H9 (cell line): ENCODE data around the gene FPR2. TPM values are rescaled to one million over a fixed set of nuclear protein-coding genes. Genes with fewer than 3 reads are reported as not detected.

Experiments used
- DNase-seq: peaks from one replicate; pipeline ENCODE4 v3.0.0-alpha.2; 2017
- H2AFZ ChIP-seq: one replicate; pipeline ENCODE4 v1.6.1; 2013; ENCODE audit warnings: mild to moderate bottlenecking, low read length, control low read depth, moderate library complexity
- H2AK5ac ChIP-seq: 2 replicates; pipeline ENCODE4 v1.6.1; 2013; ENCODE audit warnings: low read length, control low read depth, mixed read lengths; ENCODE audit not compliant: insufficient read length
- H2BK120ac ChIP-seq: one replicate; pipeline ENCODE4 v1.6.1; 2013; ENCODE audit warnings: low read depth, mild to moderate bottlenecking, low read length, control low read depth, inconsistent platforms; ENCODE audit not compliant: poor library complexity, severe bottlenecking
- H2BK12ac ChIP-seq: 2 replicates; pipeline ENCODE4 v1.6.1; 2013; ENCODE audit warnings: low read length, control low read depth, mixed read lengths, low read depth; ENCODE audit not compliant: insufficient read length
- H2BK15ac ChIP-seq: 2 replicates; pipeline ENCODE4 v1.6.1; 2013; ENCODE audit warnings: low read depth, low read length, control low read depth
- H2BK20ac ChIP-seq: one replicate; pipeline ENCODE4 v1.6.1; 2013; ENCODE audit warnings: low read depth, mild to moderate bottlenecking, low read length, control low read depth, inconsistent platforms; ENCODE audit not compliant: poor library complexity, severe bottlenecking
- H2BK5ac ChIP-seq: 2 replicates; pipeline ENCODE4 v1.6.1; 2013; ENCODE audit warnings: low read length, control low read depth, mixed read lengths; ENCODE audit not compliant: insufficient read length
- H3K14ac ChIP-seq: 2 replicates; pipeline ENCODE4 v1.6.1; 2013; ENCODE audit warnings: low read length, control low read depth; ENCODE audit not compliant: insufficient read depth
- H3K18ac ChIP-seq: 2 replicates; pipeline ENCODE4 v1.6.1; 2013; ENCODE audit warnings: low read depth, mild to moderate bottlenecking, mixed read lengths, low read length, control low read depth; ENCODE audit not compliant: insufficient read length
- H3K23ac ChIP-seq: 2 replicates; pipeline ENCODE4 v1.6.1; 2013; ENCODE audit warnings: low read length, control low read depth, mixed read lengths, low read depth; ENCODE audit not compliant: insufficient read length
- H3K23me2 ChIP-seq: 2 replicates; pipeline ENCODE4 v1.6.1; 2013; ENCODE audit warnings: low read depth, mild to moderate bottlenecking, mixed read lengths, low read length, control low read depth; ENCODE audit not compliant: insufficient read length, poor library complexity, severe bottlenecking
- H3K27ac ChIP-seq: 2 replicates; pipeline ENCODE4 v1.5.1; 2013; ENCODE audit warnings: low read length, control low read depth, mixed read lengths, low read depth; ENCODE audit not compliant: insufficient read length
- H3K27me3 ChIP-seq: 2 replicates; pipeline ENCODE4 v1.6.1; 2013; ENCODE audit warnings: low read length, control low read depth, inconsistent platforms; ENCODE audit not compliant: insufficient read depth
- H3K4ac ChIP-seq: 2 replicates; pipeline ENCODE4 v1.6.1; 2013; ENCODE audit warnings: low read depth, mild to moderate bottlenecking, control low read depth, inconsistent platforms, low read length, moderate library complexity
- H3K4me1 ChIP-seq: 2 replicates; pipeline ENCODE4 v1.6.1; 2013; ENCODE audit warnings: low read length, control low read depth, inconsistent platforms; ENCODE audit not compliant: insufficient read depth
- H3K4me2 ChIP-seq: 2 replicates; pipeline ENCODE4 v1.6.1; 2013; ENCODE audit warnings: low read length, control low read depth, mixed read lengths; ENCODE audit not compliant: insufficient read length, insufficient read depth
- H3K56ac ChIP-seq: 2 replicates; pipeline ENCODE4 v1.6.1; 2013; ENCODE audit warnings: low read depth, mild to moderate bottlenecking, mixed read lengths, low read length, control low read depth; ENCODE audit not compliant: insufficient read length
- H3K79me1 ChIP-seq: 2 replicates; pipeline ENCODE4 v1.6.1; 2013; ENCODE audit warnings: low read depth, mild to moderate bottlenecking, moderate library complexity, low read length, control low read depth, inconsistent platforms; ENCODE audit not compliant: insufficient read depth, poor library complexity, severe bottlenecking
- H3K79me2 ChIP-seq: 2 replicates; pipeline ENCODE4 v1.6.1; 2013; ENCODE audit warnings: low read length, control low read depth, inconsistent platforms; ENCODE audit not compliant: insufficient read depth
- H3K9ac ChIP-seq: 2 replicates; pipeline ENCODE4 v1.6.1; 2013; ENCODE audit warnings: low read length, control low read depth, mixed read lengths; ENCODE audit not compliant: insufficient read length; ENCODE audit errors: extremely low read depth
- H3K9me3 ChIP-seq: one replicate; pipeline ENCODE4 v1.6.1; 2013; ENCODE audit warnings: low read depth, low read length, inconsistent platforms; ENCODE audit not compliant: control insufficient read depth
- H3T11ph ChIP-seq: one replicate; pipeline ENCODE4 v1.6.1; 2013; ENCODE audit warnings: mild to moderate bottlenecking, low read length, control low read depth, inconsistent platforms
- H4K20me1 ChIP-seq: one replicate; pipeline ENCODE4 v1.6.1; 2013; ENCODE audit not compliant: control insufficient read depth, insufficient read length, insufficient read depth
- H4K5ac ChIP-seq: 2 replicates; pipeline ENCODE4 v1.6.1; 2013; ENCODE audit warnings: low read depth, mild to moderate bottlenecking, mixed read lengths, low read length, control low read depth; ENCODE audit not compliant: insufficient read length
- H4K8ac ChIP-seq: replicated peaks from 2 replicates; pipeline ENCODE4 v1.6.1; 2013; ENCODE audit warnings: low read length, control low read depth, mixed read lengths, low read depth; ENCODE audit not compliant: insufficient read length
- H4K91ac ChIP-seq: 2 replicates; pipeline ENCODE4 v1.6.1; 2013; ENCODE audit warnings: low read depth, mild to moderate bottlenecking, moderate library complexity, mixed read lengths, low read length, control low read depth; ENCODE audit not compliant: insufficient read length
- H3K27ac Mint-ChIP-seq, 3 experiments: 2 replicates in 2 of 3; 3 replicates in 1 of 3; pipeline ENCODE4 v1.8.0; 2020 to 2021; ENCODE audit warnings: mixed read lengths in 3 of 3, mild to moderate bottlenecking in 1 of 3, moderate library complexity in 1 of 3
- H3K27me3 Mint-ChIP-seq: 2 replicates; pipeline ENCODE4 v1.8.0; 2021; ENCODE audit warnings: low read depth, mild to moderate bottlenecking, moderate library complexity, mixed read lengths
- H3K36me3 Mint-ChIP-seq, 3 experiments: 2 replicates in 2 of 3; 3 replicates in 1 of 3; pipeline ENCODE4 v1.8.0; 2020 to 2021; ENCODE audit warnings: low read depth in 3 of 3, mixed read lengths in 3 of 3; ENCODE audit not compliant: insufficient read depth in 1 of 3
- H3K4me1 Mint-ChIP-seq, 2 experiments: 2 replicates each; pipeline ENCODE4 v1.8.0; 2020; ENCODE audit warnings: mixed read lengths in 2 of 2
- H3K4me3 Mint-ChIP-seq, 2 experiments: 2 replicates in 1 of 2; 3 replicates in 1 of 2; pipeline ENCODE4 v1.8.0; 2020 to 2021; ENCODE audit warnings: mild to moderate bottlenecking in 2 of 2, mixed read lengths in 2 of 2, moderate library complexity in 1 of 2
- H3K9me3 Mint-ChIP-seq, 2 experiments: 2 replicates in 1 of 2; 3 replicates in 1 of 2; pipeline ENCODE4 v1.8.0; 2020; ENCODE audit warnings: mild to moderate bottlenecking in 2 of 2, mixed read lengths in 2 of 2, moderate library complexity in 1 of 2
- CTCF ChIP-seq: fragments of 200-600 bp; sonication (generic); conservative IDR thresholded peaks from 3 replicates; pipeline ENCODE4 v1.8.0; 2021; ENCODE audit warnings: antibody characterized with exemption, mild to moderate bottlenecking
- WGBS: extraction: QIAGEN DNeasy Blood & Tissue Kit; methylation state at CpG from one replicate; pipeline ENCODE4 v1.1.7; 2013; ENCODE audit warnings: missing lambda C conversion rate, low lambda C conversion rate, mixed read lengths; ENCODE audit not compliant: insufficient read length; ENCODE audit errors: extremely low coverage; 5-methylcytosine and 5-hydroxymethylcytosine counted together
- total RNA-seq: library from RNA; stranded (reverse); gene quantifications from 2 replicates; pipeline ENCODE4 v1.2.1, GENCODE V29; 2021

FPR2 gene
- total RNA-seq, 1 experiment from 2014 or later: not detected

GRCh38 chr19:51803519-51803918 is 42.5 kb downstream of the FPR2 start:
- H3K18ac ChIP-seq: no peak overlapping the region
- H2BK15ac ChIP-seq: no peak overlapping the region
- H2BK120ac ChIP-seq: no peak overlapping the region
- peaks cover 8 to 19% (median 16%) of the 10 kb centered on the region in 3 experiments; a peak in 5 of 7 replicates for H3K36me3 Mint-ChIP-seq
- H3K9ac ChIP-seq: no peak overlapping the region
- no peak overlapping the region for H3K23ac ChIP-seq
- no peaks in the 10 kb centered on the region for H3K4me1 ChIP-seq
- H3K4ac ChIP-seq: no peak overlapping the region
- no CpG with 5 or more reads among the region's 4 CpGs for WGBS
- H3K27ac ChIP-seq: no peak overlapping the region
- peaks cover 74 to 88% of the 10 kb centered on the region in 2 experiments for H3K9me3 Mint-ChIP-seq
- H3K27ac Mint-ChIP-seq: no peak overlapping the region
- H2AFZ ChIP-seq: no peak overlapping the region
- H2BK12ac ChIP-seq: no peak overlapping the region
- no peaks in the 10 kb centered on the region for H3K79me2 ChIP-seq
- no peak overlapping the region for H3K56ac ChIP-seq
- H3K14ac ChIP-seq: no peak overlapping the region
- H4K5ac ChIP-seq: no peak overlapping the region
- no peak overlapping the region for H3K4me2 ChIP-seq
- H3K27me3 ChIP-seq: no peaks in the 10 kb centered on the region
- no peak overlapping the region for H2BK20ac ChIP-seq
- H4K91ac ChIP-seq: no peak overlapping the region
- DNase-seq: no peak
- H4K20me1 ChIP-seq: no peaks in the 10 kb centered on the region
- H3K23me2 ChIP-seq: no peaks in the 10 kb centered on the region
- no peak; the same call in 2 of the 3 replicates for TF ChIP-seq CTCF
- no peak overlapping the region for H4K8ac ChIP-seq
- no peaks in the 10 kb centered on the region for H3K79me1 ChIP-seq
- H3K4me3 Mint-ChIP-seq: no peak overlapping the region
- peaks cover 0 to 16% of the 10 kb centered on the region in 2 experiments; a peak in 2 of 4 replicates for H3K4me1 Mint-ChIP-seq
- no peak overlapping the region for H2BK5ac ChIP-seq
- no peaks in the 10 kb centered on the region for H3K9me3 ChIP-seq
- peaks cover 2% of the 10 kb centered on the region; the same call in 1 of the 2 replicates for H3K27me3 Mint-ChIP-seq
- no peak overlapping the region for H2AK5ac ChIP-seq
- H3T11ph ChIP-seq: no peak overlapping the region
